ENCODE measurements around the gene PRR22.

Gene PRR22

GRCh38 chr19:5789351-5789761, 4.8 kb upstream of the PRR22 start:
- H3K4me2 ChIP-seq (ENCODE audit: low read length), result no peak overlapping the region
- no peak overlapping the region for H3K27ac ChIP-seq
- no peaks in the 10 kb centered on the region for H3K4me1 ChIP-seq
- H3K9me3 ChIP-seq (ENCODE audit: control insufficient read depth, low read length), result no peaks in the 10 kb centered on the region
- H3K9ac ChIP-seq, result no peak overlapping the region
- no peaks in the 10 kb centered on the region for H3K79me2 ChIP-seq
- H2AFZ ChIP-seq, result no peak overlapping the region
- H3K27me3 ChIP-seq (ENCODE audit: control insufficient read depth, insufficient read depth, low read length), result no peaks in the 10 kb centered on the region
- H3K4me3 ChIP-seq (ENCODE audit: low read depth, low read length), result no peak overlapping the region
- H3K36me3 ChIP-seq (ENCODE audit: control insufficient read depth, insufficient read depth, low read length), result no peaks in the 10 kb centered on the region
- TF ChIP-seq CTCF (IDR thresholded peaks at IDR 0.05), result no peak

- H2AFZ ChIP-seq, result no peak overlapping the region
- no peak for TF ChIP-seq CTCF (IDR thresholded peaks at IDR 0.05)
- no peak overlapping the region for H3K4me2 ChIP-seq (ENCODE audit: low read length)
- H3K27ac ChIP-seq, result no peak overlapping the region
- no peaks in the 10 kb centered on the region for H3K9me3 ChIP-seq (ENCODE audit: control insufficient read depth, low read length)
- no peak overlapping the region for H3K9ac ChIP-seq
- no peaks in the 10 kb centered on the region for H3K27me3 ChIP-seq (ENCODE audit: control insufficient read depth, insufficient read depth, low read length)
- H3K36me3 ChIP-seq (ENCODE audit: control insufficient read depth, insufficient read depth, low read length), result no peaks in the 10 kb centered on the region
- H3K79me2 ChIP-seq, result no peaks in the 10 kb centered on the region
- no peaks in the 10 kb centered on the region for H3K4me1 ChIP-seq
- H3K4me3 ChIP-seq (ENCODE audit: low read depth, low read length), result no peak overlapping the region
Measured at GRCh38 chr19:5788422-5788821, 3.9 kb upstream of the PRR22 start.

- TF ChIP-seq CTCF (IDR thresholded peaks at IDR 0.05), result no peak
- Histone ChIP-seq H3K36me3 (ENCODE audit: control insufficient read depth, insufficient read depth, low read length) (no peaks in the 10 kb centered on the region), H3K9ac (no peak overlapping the region), H3K4me2 (ENCODE audit: low read length) (no peak overlapping the region), H3K4me1 (no peaks in the 10 kb centered on the region), H3K79me2 (no peaks in the 10 kb centered on the region), H3K9me3 (ENCODE audit: control insufficient read depth, low read length) (no peaks in the 10 kb centered on the region), H2AFZ (no peak overlapping the region), H3K27ac (no peak overlapping the region), H3K27me3 (ENCODE audit: control insufficient read depth, insufficient read depth, low read length) (no peaks in the 10 kb centered on the region), H3K4me3 (ENCODE audit: low read depth, low read length) (no peak overlapping the region)
Measured at GRCh38 chr19:5787409-5788182, 3.0 kb upstream of the PRR22 start.

GRCh38 chr19:5786593-5787408, 2.3 kb upstream of the PRR22 start:
- H3K27ac ChIP-seq, result no peak overlapping the region
- H3K79me2 ChIP-seq, result no peaks in the 10 kb centered on the region
- H3K36me3 ChIP-seq (ENCODE audit: control insufficient read depth, insufficient read depth, low read length), result no peaks in the 10 kb centered on the region
- no peaks in the 10 kb centered on the region for H3K27me3 ChIP-seq (ENCODE audit: control insufficient read depth, insufficient read depth, low read length)
- no peaks in the 10 kb centered on the region for H3K9me3 ChIP-seq (ENCODE audit: control insufficient read depth, low read length)
- no peak overlapping the region for H2AFZ ChIP-seq
- no peak overlapping the region for H3K9ac ChIP-seq
- no peaks in the 10 kb centered on the region for H3K4me1 ChIP-seq
- H3K4me2 ChIP-seq (ENCODE audit: low read length), result no peak overlapping the region
- no peak overlapping the region for H3K4me3 ChIP-seq (ENCODE audit: low read depth, low read length)
- no peak for TF ChIP-seq CTCF (IDR thresholded peaks at IDR 0.05)

Measured in parathyroid adenoma (tissue), 2 donors.